K562 (cell line): ENCODE measurements around the gene SMIM29. TPM values are rescaled to one million over a fixed set of nuclear protein-coding genes. Genes with fewer than 3 reads are reported as not detected.
A peak's percentile ranks its signal among the peaks of the same experiment; 100 is the strongest.

Experiments
- C11orf30 ChIP-seq: fragments of 450-650 bp; IDR thresholded peaks from 2 replicates; pipeline ENCODE4 v1.6.1; 2016; ENCODE audit warnings: low read depth, mild to moderate bottlenecking
- CCNT2 ChIP-seq: IDR thresholded peaks from 2 replicates; pipeline ENCODE4 v1.6.1; 2011; ENCODE audit warnings: borderline replicate concordance, low read depth, mild to moderate bottlenecking, moderate library complexity, mixed read lengths, low read length; ENCODE audit not compliant: insufficient read length; ENCODE audit errors: extremely low read depth
- DDX20 ChIP-seq: fragments of 450-650 bp; IDR thresholded peaks from 2 replicates; pipeline ENCODE4 v1.6.1; 2016; ENCODE audit warnings: missing genetic modification characterization, low read depth, mild to moderate bottlenecking, missing compliant biosample characterization, moderate library complexity
- ETV1 ChIP-seq: fragments of 450-650 bp; conservative IDR thresholded peaks from 2 replicates; pipeline ENCODE4 v1.6.1; 2016; ENCODE audit warnings: missing genetic modification characterization, control low read depth, low read depth, missing compliant biosample characterization
- ETV5 ChIP-seq: sonication (generic); formaldehyde crosslinking; IDR thresholded peaks from 2 replicates; pipeline ENCODE4 v1.4.0; 2020; ENCODE audit warnings: low read depth, mild to moderate bottlenecking, missing genetic modification reagents
- ETV6 ChIP-seq, 3 experiments: fragments of 150-350 bp in 1 of 3; sonication (generic) in 1 of 3; formaldehyde crosslinking in 1 of 3; IDR thresholded peaks; 2 replicates each; pipeline versions ENCODE4 v1.6.1 to v1.8.0; 2014 to 2022; ENCODE audit warnings: borderline replicate concordance in 2 of 3, low read depth in 2 of 3, antibody characterized with exemption in 1 of 3, low read length in 1 of 3, mild to moderate bottlenecking in 1 of 3, missing genetic modification reagents in 1 of 3
- GTF2E2 ChIP-seq: fragments of 200-800 bp; sonication (Bioruptor generic); IDR thresholded peaks from 2 replicates; pipeline ENCODE4 v1.6.1; 2016; ENCODE audit warnings: missing genetic modification characterization, missing compliant biosample characterization
- NR1H2 ChIP-seq: sonication (generic); formaldehyde crosslinking; IDR thresholded peaks from 2 replicates; pipeline ENCODE4 v1.4.0; 2020; ENCODE audit warnings: mild to moderate bottlenecking, missing genetic modification reagents
- PHF21A ChIP-seq: fragments of 450-650 bp; IDR thresholded peaks from 2 replicates; pipeline ENCODE4 v1.6.1; 2017; ENCODE audit warnings: low read depth, borderline replicate concordance
- RAD21 ChIP-seq, 2 experiments: fragments of 250-450 bp in 1 of 2; fragments of 450-650 bp in 1 of 2; sonication (Bioruptor Pico) in 1 of 2; formaldehyde crosslinking in 1 of 2; IDR thresholded peaks in 1 of 2; conservative IDR thresholded peaks in 1 of 2; 2 replicates each; pipeline versions ENCODE4 v1.4.0 to v1.8.0; 2020 to 2022; ENCODE audit warnings: mild to moderate bottlenecking in 2 of 2, moderate library complexity in 1 of 2
- RBM22 ChIP-seq: fragments of 200-400 bp; formaldehyde crosslinking; IDR thresholded peaks from 2 replicates; pipeline ENCODE4 v1.6.1; 2018; ENCODE audit warnings: low read length, low read depth; ENCODE audit not compliant: poor library complexity, severe bottlenecking
- TFAM ChIP-seq: fragments of 250-450 bp; sonication (Bioruptor Pico); conservative IDR thresholded peaks from 2 replicates; pipeline ENCODE4 v1.5.0; 2021; ENCODE audit warnings: mild to moderate bottlenecking, moderate library complexity
- THAP12 ChIP-seq: fragments of 250-450 bp; sonication (Bioruptor Pico); IDR thresholded peaks from 2 replicates; pipeline ENCODE4 v1.9.0; 2021; ENCODE audit warnings: mild to moderate bottlenecking, inconsistent platforms
- YY1 ChIP-seq, 3 experiments: IDR thresholded peaks; 2 replicates each; pipeline ENCODE4 v1.6.1; 2011; ENCODE audit warnings: low read length in 2 of 3, mild to moderate bottlenecking in 2 of 3, moderate library complexity in 2 of 3, borderline replicate concordance in 1 of 3, control low read depth in 1 of 3, low read depth in 1 of 3; ENCODE audit not compliant: insufficient read depth in 3 of 3, insufficient replicate concordance in 2 of 3, control insufficient read depth in 1 of 3, insufficient read length in 1 of 3; ENCODE audit errors: extremely low read depth in 1 of 3
- ZNF695 ChIP-seq: fragments of 450-650 bp; formaldehyde crosslinking; IDR thresholded peaks from 2 replicates; pipeline ENCODE4 v1.4.0; 2020; ENCODE audit warnings: mild to moderate bottlenecking, moderate library complexity
- ZNF76 ChIP-seq: fragments of 250-450 bp; sonication (Bioruptor Pico); IDR thresholded peaks from 2 replicates; pipeline ENCODE4 v1.4.0; 2020; ENCODE audit warnings: mild to moderate bottlenecking, moderate library complexity, borderline replicate concordance
- polyA plus RNA-seq, 8 experiments: library from polyadenylated mRNA; depleted of rRNA in 4 of 8; stranded (reverse) in 5 of 8; unstranded in 3 of 8; fragments of >200 nt; fragmentation: Nextera tagmentation in 2 of 8; fragmentation: Illumina TruSeq in 1 of 8; extraction: Ambion mirVana in 2 of 8; extraction: Trizol in 1 of 8; gene quantifications; 2 replicates each; pipeline versions ENCODE4 v1.2.1 to v1.2.3, GENCODE V29; 2011 to 2014; ENCODE audit warnings: inconsistent platforms in 1 of 8, missing spikeins in 1 of 8
- total RNA-seq, 7 experiments: library from RNA; depleted of rRNA in 6 of 7; stranded (reverse); fragments of >200 nt in 6 of 7; fragmentation: Illumina TruSeq in 2 of 7; extraction: Trizol in 2 of 7; gene quantifications; 2 replicates each; pipeline versions ENCODE4 v1.2.1 to v1.2.3, GENCODE V29; 2011 to 2021; ENCODE audit warnings: low replicate concordance in 1 of 7
- TF ChIP-seq, protein P1 (sequence below): fragments of 450-650 bp; conservative IDR thresholded peaks from 2 replicates; pipeline ENCODE4 v1.6.1; 2016; ENCODE audit warnings: missing genetic modification characterization, low read depth, mild to moderate bottlenecking, control low read depth, missing compliant biosample characterization
- TF ChIP-seq, protein P2 (sequence below): fragments of 450-650 bp; formaldehyde crosslinking; IDR thresholded peaks from 2 replicates; pipeline ENCODE4 v1.4.0; 2020; ENCODE audit warnings: mild to moderate bottlenecking, mixed read lengths

SMIM29 gene
- total and polyA plus RNA-seq, 9 of the 15 experiments (the other 6 are each of a cell fraction or from before 2014, with no cell fraction given), result 6.5 to 36.7 (median 20.9) TPM

DNA sequence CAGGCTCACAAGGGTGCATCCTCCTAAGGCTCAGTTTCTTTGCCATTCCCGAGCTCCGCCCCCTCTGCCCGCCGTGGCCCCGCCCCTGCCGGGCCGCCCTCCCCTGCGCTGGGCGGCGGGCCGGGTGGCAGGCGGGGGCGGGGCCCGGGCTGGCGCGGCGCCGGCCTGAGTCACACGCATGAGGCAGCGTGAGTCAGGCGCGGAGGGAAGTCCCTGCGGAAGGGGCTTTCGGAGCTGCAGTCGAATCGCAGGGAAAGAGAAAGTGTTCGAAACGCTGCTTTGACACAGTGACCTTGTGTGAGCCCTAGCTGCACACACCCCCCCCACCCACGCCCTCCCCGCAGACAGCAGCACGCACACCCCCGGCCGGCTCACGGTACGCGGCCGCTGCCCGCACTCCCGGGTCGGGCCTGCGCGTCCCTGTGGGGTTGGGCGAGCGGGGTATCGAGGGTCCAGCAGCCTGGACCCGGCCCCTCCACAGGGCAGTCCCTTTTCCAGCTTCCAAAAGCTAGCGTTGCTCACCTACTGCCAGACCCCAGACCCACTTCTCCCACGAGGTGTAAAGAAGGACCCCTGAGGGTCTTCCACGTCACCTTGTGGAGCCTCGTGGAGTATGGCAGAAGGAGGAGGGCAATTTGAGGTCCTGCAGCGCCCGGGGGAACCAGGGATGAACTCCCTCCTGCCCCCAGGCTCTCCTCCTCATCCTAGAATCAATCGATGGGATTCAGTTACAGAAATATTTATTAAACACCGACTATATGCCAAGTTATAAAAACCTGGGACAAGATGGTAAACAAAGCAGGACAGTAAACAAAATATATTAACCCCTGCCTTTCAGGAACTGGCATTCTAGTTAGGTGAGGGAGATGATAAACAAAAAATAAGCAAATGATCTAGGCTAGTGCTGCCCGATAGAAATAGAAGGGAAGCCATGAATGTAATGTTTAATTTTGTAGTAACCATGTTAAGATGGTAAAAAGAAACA, 24.6 kb downstream of the SMIM29 start (continued):
- TF ChIP-seq YY1 (IDR thresholded peaks at IDR 0.05; ENCODE audit: borderline replicate concordance in 1 of 3, control insufficient read depth in 1 of 3, extremely low read depth in 1 of 3, insufficient read depth in 3 of 3, insufficient read length in 1 of 3, insufficient replicate concordance in 2 of 3, low read depth in 1 of 3, low read length in 2 of 3), result peak in 2 of 3 experiments; percentile 49 to 56
- no peak for TF ChIP-seq RAD21 (CRISPR knock-in tag; conservative IDR thresholded peaks at IDR 0.05 in 1 of 2, IDR thresholded peaks at IDR 0.05 in 1 of 2)
- TF ChIP-seq ZNF76, result peak; percentile 72; the same call in 1 of the 2 replicates
- TF ChIP-seq ETV1, result peak; percentile 59
- no peak for TF ChIP-seq C11orf30
- TF ChIP-seq TFAM (CRISPR knock-in tag), result no peak
- peak; percentile 83; the same call in 1 of the 2 replicates for TF ChIP-seq THAP12 (CRISPR knock-in tag)
- peak; percentile 96 for TF ChIP-seq CCNT2
- TF ChIP-seq RBM22, result no peak
- TF ChIP-seq NR1H2 (CRISPR knock-in tag), result no peak
- TF ChIP-seq GTF2E2 (tag), result peak; percentile 67; the same call in 1 of the 2 replicates
- TF ChIP-seq DDX20, result no peak
- TF ChIP-seq, protein P1, sequence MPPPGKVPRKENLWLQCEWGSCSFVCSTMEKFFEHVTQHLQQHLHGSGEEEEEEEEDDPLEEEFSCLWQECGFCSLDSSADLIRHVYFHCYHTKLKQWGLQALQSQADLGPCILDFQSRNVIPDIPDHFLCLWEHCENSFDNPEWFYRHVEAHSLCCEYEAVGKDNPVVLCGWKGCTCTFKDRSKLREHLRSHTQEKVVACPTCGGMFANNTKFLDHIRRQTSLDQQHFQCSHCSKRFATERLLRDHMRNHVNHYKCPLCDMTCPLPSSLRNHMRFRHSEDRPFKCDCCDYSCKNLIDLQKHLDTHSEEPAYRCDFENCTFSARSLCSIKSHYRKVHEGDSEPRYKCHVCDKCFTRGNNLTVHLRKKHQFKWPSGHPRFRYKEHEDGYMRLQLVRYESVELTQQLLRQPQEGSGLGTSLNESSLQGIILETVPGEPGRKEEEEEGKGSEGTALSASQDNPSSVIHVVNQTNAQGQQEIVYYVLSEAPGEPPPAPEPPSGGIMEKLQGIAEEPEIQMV (tag), result no peak
- TF ChIP-seq ETV5 (CRISPR knock-in tag), result peak; percentile 63; the same call in 1 of the 2 replicates
- TF ChIP-seq ZNF695 (CRISPR knock-in tag), result no peak
- no peak for TF ChIP-seq PHF21A
- TF ChIP-seq, protein P2, sequence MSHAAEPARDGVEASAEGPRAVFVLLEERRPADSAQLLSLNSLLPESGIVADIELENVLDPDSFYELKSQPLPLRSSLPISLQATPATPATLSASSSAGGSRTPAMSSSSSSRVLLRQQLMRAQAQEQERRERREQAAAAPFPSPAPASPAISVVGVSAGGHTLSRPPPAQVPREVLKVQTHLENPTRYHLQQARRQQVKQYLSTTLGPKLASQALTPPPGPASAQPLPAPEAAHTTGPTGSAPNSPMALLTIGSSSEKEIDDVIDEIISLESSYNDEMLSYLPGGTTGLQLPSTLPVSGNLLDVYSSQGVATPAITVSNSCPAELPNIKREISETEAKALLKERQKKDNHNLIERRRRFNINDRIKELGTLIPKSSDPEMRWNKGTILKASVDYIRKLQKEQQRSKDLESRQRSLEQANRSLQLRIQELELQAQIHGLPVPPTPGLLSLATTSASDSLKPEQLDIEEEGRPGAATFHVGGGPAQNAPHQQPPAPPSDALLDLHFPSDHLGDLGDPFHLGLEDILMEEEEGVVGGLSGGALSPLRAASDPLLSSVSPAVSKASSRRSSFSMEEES (CRISPR knock-in tag), result no peak
- TF ChIP-seq ETV6 (IDR thresholded peaks at IDR 0.05; ENCODE audit: borderline replicate concordance in 1 of 2, low read depth in 2 of 2, low read length in 1 of 2), result no peak
- no peak for TF ChIP-seq ETV6 (CRISPR knock-in tag; IDR thresholded peaks at IDR 0.05; ENCODE audit: borderline replicate concordance)
